Posterior vena cava (tissue), 2 donors: ENCODE data around the gene SH3RF3. TPM values are rescaled to one million over a fixed set of nuclear protein-coding genes. Genes with fewer than 3 reads are reported as not detected.

Experiments
- DNase-seq: peaks from one replicate; pipeline ENCODE4 v3.0.0-alpha.2; 2020; ENCODE audit warnings: low spot score
- intact Hi-C, 2 donors: fragments of 100-400 bp; cut with DNase I; formaldehyde crosslinking; loops; one replicate each; pipeline versions ENCODE4 v1.14.1 to v1.14.2; 2022 to 2023
- total RNA-seq, 2 donors: library from RNA; stranded (reverse); fragmentation: NEBNext Ultra II Directional; extraction: Animal tissue kit (Norgen Biotek cat#: 25700); gene quantifications; one replicate each; pipeline ENCODE4 v1.2.1, GENCODE V29; 2021
- donor health status: DM: yes; HTN: yes; CAD: no.
- donor health status: DM: yes; HTN: yes; CAD: no.

Gene SH3RF3
- total RNA-seq, 2 donors from 2014 or later = 10.1 to 14.1 TPM

- DNase-seq = no peak
- intact Hi-C loops = no loop called here
These were observed 5.8 kb downstream of the SH3RF3 start for GRCh38 chr2:109134741-109135358.

- DNase-seq = no peak
- intact Hi-C loops = no loop called here
These were observed 6.6 kb downstream of the SH3RF3 start for GRCh38 chr2:109135359-109136197.

DNA sequence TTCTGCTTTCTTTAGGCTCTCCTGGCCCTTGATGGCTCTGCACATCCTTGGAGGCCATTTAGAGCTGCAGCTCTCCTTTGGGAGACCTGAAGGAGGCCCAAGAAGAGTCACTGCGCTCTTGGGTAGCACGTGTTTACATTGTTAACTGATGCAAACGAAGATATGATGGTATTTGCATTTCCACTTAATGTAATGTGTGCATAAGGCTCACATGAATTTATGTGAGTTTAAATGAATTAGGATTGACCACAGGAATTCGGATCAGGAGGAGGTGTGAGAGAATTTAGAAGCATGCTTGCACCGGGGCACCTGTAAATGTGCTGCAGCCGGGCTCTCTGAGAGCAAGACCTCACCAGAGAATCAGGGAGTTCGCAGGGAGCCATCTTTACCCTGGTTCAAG is 7.5 kb downstream of the SH3RF3 start:
- DNase-seq = no peak
- intact Hi-C loops = no loop called here

DNA sequence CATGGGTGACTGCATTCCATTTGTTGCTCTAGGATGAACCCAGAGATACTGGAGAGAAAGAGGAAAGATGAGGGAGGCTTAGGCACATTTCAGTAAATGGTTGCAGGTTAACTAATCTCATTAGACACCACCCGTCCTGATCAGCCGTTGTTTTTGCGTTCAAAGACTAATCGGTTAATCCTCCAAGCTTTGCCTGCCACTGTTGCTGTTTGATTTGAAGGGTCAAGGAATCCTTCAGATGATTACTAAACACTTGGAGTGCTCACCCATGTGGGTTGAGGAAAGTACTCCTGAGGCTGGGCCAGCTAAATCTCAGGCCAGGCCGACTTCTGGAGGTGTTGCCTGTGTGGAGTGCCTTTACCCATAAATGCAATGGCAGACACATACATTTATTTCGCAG is 8.6 kb downstream of the SH3RF3 start:
- no peak for DNase-seq
- intact Hi-C loops = no loop called here

DNA sequence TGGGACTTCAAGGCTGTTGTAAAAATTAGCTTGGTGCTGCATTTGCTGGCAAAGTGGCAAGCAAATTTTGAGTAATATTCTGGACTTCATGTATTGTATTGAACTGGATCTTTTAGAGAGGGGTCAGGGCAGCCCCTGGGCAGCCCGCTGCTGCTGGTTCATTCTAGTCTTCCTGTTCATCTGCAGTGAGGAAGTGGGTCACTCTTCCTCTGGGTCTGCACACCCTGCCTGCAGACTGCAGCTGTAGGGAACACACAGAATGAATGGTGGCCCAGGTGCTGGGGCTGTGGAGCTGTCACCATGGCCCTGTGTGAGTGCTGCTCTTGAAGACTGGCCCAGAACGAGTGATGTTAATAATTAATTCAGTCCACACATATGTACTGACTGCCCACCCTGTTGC is 9.4 kb downstream of the SH3RF3 start:
- intact Hi-C loops = no loop called here
- no peak for DNase-seq

DNA sequence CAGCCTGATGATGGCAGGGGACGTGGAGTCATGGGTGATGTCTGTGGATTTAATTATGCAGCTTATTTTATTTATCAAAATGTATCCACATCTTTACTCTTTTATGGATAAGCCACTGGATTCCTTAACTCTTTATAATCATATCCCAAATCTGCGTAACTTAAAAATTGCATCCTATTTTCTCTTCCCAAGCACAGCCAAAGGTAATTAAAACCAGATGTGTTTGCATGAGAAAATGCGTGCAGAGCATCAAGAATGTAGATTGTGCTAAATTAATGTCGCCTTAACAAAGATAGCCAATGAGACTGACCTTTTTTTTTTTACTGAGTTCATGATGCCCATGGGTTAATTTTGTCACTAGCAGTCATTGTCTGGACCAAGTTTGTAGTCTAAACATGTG is 10.0 kb downstream of the SH3RF3 start:
- intact Hi-C loops = no loop called here

DNA sequence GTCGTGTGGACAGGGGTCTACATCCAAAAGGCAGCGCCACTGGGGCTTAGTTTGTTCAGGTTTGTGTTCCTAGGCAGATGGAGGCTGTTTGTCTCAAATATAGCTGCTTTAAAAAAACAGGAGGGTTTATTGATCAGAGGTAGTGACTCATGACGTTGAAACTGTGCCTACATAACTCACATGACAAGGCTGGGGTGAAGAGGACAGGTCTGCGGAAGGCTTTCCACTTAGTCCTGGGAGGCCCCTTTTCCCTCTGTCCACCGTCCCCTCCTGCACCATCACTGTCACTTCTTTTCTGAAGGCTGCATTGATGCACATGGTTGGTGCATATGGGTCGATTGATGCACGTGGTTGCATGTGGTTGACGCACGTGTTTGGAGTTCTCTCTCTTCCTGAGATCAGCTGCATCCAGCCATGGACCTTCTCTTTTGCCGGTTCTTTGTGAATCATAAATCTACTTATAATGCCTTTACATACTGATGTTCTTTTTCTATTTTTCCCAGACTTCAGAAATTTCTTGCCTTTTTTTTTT is 10.9 kb downstream of the SH3RF3 start:
- no peak for DNase-seq
- intact Hi-C loops = no loop called here

More for the DNA sequence above, 10.0 kb downstream of the SH3RF3 start:
- DNase-seq = no peak

DNA sequence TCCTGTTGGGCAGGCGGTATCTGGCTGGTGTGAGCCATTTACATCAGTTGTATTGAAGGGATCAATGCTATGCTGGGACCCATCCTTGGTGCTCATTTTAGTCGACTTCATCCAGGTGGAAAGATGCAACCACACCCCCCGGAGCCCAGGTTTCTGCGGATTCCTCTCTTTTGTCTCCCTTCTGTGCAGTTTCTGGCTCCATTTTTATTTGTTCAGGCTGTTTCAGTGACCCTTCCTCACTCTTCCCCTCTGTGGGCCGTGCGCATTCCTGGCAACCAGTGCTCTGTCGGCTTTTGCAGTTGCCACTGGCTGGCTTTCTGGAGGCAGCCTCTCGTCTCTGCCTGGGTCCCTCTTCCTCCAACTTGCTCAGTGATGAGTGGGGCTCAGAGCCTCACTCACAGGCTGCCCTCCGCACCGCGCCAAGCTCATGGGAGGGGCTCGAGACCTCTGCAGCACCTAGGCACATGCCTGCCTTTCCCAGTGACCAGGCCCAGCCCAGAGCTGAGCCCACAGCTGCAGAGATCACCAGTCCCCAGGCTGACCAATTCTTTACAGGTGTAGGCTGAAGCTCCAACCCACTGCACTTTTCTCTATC is 12.1 kb downstream of the SH3RF3 start:
- intact Hi-C loops = no loop called here

GRCh38 chr2:109141727-109142283 is 12.8 kb downstream of the SH3RF3 start:
- no peak for DNase-seq
- intact Hi-C loops = no loop called here

More for the DNA sequence above, 12.1 kb downstream of the SH3RF3 start:
- DNase-seq = no peak

DNA sequence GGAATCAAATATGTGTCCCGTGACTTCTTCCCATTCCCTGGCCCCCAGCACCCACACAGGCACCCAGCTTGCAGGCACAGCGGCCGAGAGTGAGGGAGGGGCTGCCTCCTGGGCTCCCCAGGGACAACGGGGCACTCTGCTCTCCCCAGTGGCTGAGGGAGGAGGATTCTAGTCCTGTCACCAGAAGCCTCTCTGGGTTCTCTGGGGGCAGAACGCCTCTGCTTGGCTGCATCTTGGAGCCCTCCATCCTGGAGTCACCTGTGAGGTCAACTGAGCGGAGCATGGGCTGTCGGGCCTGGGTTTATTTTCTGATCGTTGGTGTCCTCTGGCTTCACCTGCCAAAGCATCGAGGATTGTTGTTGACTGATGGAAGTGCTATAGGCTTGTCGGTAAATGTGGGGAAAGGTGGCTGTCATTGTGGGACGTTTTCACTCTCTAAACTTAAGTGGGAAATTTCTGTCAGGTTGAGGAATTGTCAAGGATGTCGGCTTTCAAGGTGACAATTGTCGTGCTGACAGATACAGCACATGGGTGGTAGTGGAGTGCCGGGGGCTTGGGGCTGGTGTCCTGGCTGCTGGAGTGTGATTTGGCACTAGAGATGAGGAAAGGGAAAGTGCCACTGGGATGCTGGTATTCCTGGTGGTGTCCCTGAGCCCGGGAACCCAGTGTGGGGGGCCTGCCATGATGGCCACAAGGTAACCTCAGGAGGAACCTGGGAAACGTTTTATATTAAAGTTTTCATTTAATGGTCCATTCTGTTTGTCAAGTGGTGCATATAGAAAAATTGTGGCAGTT is 13.6 kb downstream of the SH3RF3 start:
- intact Hi-C loops = no loop called here
- no peak for DNase-seq

DNA sequence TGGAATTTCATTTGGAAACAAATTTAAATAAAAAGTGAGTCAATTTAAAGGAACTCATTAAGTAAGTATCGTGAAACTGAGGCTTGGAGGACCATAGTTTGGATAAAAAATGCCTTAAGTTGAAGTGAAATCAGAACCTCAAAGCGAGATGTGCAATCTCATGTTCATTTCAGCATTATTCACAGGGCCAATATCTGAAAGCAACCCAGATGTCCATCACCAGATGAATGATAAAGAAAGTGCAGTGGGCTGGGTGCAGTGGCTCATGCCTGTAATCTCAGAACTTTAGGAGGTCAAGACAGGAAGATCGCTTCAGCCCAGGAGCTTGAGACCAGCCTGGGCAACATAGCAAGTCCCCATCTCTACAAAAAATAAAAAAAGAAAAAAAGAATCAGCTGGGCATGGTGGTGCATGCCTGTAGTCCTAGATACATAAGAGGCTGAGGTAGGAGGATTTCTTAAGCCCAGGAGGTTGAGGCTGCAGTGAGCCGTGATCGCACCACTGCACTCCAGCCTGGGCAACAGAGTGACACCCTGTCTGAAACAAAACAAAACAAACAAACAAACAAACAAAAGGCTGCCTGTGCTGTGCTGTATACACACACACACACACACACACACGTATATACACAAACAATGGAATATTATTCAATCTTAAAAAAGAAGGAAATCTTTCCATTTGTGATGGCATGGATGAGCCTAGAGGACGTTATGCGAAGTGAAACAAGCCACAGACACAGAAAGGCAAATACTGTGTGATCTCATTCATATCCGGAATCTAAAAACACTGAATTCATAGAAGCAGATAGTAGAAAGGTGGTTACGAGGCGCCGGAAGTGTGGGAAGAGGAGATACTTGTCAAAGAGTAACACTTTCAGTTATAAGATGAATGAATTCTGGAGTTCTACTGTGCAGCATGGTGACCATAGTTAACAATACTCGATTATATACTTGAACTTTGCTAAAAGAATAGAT is 14.5 kb downstream of the SH3RF3 start:
- no peak for DNase-seq
- intact Hi-C loops = no loop called here

- DNase-seq = no peak
- intact Hi-C loops = no loop called here
These were observed 15.3 kb downstream of the SH3RF3 start for GRCh38 chr2:109144271-109144670.

GRCh38 chr2:109144721-109145120 is 15.7 kb downstream of the SH3RF3 start:
- no peak for DNase-seq
- intact Hi-C loops = no loop called here

- intact Hi-C loops = no loop called here
- DNase-seq = no peak
These were observed 16.3 kb downstream of the SH3RF3 start for GRCh38 chr2:109145286-109145685.

DNA sequence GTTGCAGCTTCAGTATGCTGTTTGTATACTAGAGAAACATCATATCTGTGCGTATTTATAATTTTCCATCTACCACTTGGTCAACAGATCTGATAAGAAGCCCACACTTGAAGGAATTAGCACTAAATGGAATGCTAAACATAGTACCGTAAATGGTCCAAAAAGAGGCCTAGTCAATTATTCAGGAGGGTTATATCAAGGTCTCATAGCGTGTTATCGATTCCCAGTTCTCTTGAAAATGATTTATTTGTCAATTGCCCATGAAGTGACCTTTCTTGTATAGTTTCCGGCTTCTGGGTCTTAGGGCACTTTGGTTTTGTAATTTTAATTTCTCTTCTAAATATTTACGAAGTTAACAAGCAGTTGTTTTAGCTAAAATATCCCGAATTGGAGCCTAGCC is 18.4 kb downstream of the SH3RF3 start:
- DNase-seq = no peak

DNA sequence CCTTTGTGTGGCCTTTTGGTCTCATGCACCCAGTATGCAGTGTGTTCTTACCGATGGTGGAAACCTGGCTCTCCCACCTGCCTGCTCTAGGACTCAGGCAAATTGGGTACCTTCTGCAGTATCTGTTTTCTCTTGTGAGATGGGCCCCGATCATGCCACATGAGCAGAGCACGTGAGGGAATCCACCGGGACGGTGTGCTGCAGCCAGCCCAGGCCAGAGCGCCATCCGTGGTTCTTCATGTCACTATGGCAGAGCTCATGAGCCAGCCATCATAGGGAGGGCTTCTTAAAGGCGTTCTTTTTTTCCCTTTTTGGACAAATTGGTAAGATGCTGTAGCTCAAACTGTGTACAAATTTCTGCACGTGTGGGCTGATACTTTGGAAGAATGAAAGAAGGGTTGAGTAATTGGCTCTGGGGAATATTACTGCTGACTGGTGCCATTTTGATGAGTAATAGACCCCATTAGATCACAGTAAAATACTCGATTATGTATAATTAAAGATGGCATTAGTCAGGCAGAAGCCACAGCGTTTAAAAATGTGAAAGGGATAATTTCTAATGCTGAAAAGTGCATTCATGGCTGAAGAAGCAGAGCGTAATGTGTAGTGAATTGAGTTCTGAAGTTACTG is 19.2 kb downstream of the SH3RF3 start:
- intact Hi-C loops = no loop called here
- no peak for DNase-seq

More for the DNA sequence above, 18.4 kb downstream of the SH3RF3 start:
- intact Hi-C loops = no loop called here

DNA sequence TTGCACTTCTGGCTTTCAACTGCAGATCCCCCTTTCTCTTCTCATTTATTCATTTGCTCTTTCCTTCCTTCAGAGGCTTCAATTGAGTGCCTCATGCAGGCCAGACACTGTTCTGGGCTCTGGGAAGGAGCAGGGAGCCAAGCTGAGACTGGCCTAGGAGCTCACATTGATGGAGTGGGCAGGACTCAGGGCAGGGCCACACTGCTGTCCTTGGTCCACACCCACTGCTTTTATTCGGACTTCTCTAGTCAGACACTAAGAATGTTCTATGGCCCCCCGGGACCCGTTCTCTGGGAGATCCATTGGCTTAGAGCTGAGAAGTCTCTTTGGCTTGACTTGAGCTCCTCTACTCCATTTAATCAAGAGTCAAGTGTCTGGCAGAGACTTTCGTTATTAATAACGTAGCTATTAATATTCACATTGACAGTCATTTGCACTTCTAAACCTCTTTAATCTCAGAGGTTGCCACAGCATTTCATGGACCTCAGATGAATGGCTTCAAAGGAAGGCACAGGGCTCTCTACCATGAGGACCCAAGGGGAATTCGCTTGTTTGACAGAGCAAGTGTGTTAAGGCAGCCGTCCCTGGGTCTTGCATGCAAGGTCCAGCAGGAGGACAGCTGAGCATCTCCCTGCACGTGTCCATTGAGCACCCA is 20.1 kb downstream of the SH3RF3 start:
- intact Hi-C loops = no loop called here

More for the DNA sequence above, 20.1 kb downstream of the SH3RF3 start:
- DNase-seq = no peak
